Measurements from ENCODE around the gene NRL.
A peak's percentile ranks its signal among the peaks of the same experiment; 100 is the strongest.
"Not testable (repeated sequence)": the region's sequence is repeated elsewhere in the genome, so short reads cannot be mapped to it uniquely, and the experiment has no call there.

The NRL gene

GRCh38 chr14:24123424-24124417 lies 9.0 kb upstream of the NRL start:
- no peak for DNase-seq

DNA sequence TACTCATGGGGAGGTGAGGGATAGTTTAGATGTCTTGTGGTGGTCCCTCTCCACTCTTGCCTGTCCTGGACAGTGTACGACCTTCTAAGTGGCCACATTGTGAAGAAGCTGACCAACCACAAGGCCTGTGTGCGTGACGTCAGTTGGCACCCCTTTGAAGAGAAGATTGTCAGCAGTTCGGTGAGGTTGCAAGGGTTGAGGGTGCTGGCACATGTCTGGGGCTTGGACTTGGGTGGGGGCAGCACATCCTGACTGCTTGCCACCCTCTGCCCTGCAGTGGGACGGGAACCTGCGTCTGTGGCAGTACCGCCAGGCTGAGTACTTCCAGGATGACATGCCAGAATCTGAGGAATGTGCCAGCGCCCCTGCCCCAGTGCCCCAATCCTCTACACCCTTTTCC lies 8.1 kb upstream of the NRL start:
- no peak for DNase-seq

GRCh38 chr14:24122416-24122815 lies 7.7 kb upstream of the NRL start:
- DNase-seq, result no peak

DNA sequence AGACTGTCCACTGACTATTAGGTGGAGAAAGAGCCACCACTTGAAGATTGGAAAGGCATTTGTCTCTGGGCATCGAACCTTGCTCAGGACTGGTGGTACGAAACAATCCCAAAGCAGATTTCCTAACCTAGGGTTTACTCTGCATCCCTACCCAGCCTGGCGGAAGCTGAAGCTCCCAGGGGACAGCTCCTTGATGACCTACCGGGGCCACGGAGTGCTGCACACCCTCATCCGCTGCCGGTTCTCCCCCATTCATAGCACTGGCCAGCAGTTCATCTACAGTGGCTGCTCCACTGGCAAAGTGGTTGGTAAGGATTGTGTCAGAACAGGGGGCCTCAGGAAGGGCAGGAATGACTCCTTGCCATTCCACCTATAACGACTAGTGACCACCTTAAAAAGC lies 6.5 kb upstream of the NRL start:
- no peak for DNase-seq

DNA sequence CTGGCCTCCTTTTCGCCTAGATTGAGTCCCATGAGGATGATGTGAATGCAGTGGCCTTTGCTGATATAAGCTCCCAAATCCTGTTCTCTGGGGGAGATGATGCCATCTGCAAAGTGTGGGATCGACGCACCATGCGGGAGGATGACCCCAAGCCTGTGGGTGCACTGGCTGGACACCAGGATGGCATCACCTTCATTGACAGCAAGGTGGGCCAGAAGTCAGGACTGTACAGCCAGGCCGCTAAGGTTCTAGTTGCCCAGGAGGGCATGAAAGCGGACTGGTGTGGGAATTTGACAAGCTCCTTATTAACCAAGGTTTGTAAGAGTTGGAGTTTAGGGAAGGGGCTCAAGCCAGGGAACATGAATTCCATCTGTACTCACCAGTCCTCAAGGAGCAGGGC lies 4.9 kb upstream of the NRL start:
- no peak for DNase-seq

DNA sequence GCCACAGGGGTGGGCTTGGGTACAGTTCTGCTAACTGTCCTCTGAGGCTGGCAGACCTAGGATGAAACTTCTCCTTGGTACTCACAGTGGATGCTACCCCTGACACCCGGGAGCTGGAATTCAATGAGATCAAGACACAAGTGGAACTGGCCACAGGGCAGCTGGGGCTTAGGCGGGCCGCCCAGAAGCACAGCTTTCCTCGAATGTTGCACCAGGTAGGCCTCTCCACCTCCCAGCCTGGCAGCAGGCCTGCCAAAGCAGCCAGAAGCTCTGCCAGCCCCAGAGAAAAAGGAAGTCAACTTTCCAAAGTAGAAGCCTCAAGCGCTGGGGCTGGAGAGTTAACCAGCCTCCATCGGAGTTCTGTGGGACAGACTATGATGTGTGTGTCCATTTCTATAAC lies 2.4 kb upstream of the NRL start:
- no peak for DNase-seq

DNA sequence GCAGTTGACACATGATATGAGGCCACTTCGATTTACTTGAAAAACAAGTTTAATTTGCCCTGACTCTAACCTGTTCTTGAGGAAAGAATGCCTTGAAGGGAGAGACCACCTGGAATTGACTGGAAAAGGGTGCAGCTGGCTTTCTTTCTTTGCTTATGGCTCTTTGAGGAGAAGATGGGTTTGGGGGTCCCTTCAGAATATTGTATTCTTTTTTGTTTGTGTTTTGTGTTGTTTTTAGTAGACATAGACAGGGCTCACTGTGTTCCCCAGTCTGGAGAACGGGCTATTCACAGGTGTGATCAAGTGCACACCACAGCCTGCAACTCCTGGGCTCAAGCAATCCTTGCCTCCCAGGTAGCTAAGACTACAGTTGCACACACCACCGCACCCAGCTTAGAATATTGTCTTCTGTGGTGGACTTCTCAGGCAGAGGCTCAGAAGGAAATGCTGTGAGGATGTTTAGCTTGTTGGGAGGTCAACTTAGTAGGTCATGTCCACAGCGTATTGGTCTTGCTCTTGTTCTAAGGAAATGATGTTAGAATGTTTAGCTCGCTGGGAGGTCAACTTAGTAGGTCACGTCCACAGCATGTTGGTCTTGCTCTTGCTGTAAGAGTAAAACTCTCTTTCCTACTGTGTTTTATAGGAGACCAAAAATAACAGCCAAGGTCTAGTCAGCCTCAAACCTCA lies 1.5 kb upstream of the NRL start:
- DNase-seq, result no peak

DNA sequence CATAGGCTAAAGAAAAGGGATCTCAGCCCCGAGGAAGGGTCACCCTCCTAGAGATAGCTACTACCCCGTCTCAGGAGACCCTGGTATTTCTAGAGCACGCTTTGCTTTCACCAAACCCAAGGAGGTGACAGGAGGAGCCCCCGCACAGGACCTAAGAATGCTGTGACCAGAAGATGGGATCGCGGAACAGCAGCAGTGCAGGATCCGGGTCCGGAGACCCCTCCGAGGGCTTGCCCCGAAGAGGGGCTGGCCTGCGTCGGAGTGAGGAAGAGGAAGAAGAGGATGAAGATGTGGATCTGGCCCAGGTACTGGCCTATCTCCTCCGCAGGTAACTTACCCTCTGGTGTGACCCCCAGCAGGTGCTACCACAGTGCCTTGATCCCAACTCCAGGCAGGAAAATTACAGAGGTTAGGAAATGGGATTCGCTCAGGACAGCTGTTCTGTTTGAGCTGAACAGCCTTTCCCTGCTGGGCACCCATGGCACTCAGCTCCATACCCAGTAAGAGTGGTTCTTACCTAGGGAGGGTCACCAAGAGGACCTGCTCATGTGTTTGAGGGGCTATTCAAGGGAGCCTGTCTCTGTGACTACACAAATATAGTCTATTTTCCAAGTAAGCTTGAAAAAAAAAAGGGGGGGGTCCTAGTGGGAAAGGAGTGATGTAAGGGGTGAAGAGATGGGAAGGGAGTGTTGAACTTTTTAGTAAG lies 826 bp upstream of the NRL start:
- DNase-seq, result no peak

DNA sequence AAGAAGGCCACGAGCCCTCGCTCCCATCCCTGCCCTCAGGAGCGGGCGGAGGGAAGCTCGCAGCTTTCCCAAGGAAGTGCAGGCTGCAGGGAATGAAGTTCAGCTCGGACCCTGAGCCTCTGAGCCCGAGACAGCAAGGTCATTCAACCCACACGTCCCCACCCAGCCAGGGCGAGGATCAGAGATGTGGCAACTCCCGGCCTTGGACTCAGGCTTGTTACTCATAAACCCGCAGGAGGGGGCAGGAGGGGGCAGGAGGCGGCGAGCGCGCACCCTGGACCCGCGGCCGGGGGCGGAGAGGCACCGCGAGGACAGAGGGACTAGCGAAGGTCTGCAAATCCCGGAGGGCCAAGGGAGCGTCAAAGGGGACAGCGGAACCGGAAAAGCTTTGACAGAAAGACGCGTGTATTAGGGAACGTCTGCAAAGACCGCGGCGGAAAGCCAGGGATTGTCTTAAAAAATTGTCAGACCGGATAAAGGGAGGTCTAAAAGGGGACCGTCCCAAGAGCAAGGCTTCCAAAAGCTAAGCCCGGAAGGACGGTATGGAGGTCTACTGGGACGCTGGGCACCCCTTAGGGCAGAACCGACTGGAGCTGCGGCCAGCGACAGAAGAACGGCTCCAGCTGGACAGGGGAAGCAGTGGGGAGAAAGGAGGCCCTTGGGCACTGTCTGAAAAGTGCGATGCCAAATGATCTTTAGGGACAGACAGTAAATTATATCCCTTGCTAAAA lies 783 bp downstream of the NRL start:
- peak; percentile 96 for DNase-seq

GRCh38 chr14:24113379-24113800 lies 1.4 kb downstream of the NRL start:
- no peak for DNase-seq

DNA sequence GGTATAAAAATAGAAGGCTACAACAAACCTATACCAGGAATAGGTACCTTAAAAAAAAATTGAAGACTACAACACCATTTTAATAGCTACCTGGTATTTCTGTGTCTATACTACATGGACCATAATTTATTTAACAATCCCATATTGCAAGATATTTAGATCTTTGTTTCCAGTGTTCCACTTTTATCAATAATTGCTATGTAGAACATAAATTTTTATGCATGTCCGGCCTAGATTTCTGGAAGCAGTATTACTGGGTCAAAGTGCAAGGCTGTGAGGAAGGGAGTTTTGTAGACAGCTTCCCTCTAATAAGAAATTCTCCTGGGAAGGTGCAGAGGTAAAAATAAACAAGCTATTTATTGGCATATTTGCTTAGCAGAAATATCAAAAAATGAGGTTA lies 4.2 kb downstream of the NRL start:
- DNase-seq, result no peak

GRCh38 chr14:24110060-24110459 lies 4.7 kb downstream of the NRL start:
- no peak for DNase-seq

DNA sequence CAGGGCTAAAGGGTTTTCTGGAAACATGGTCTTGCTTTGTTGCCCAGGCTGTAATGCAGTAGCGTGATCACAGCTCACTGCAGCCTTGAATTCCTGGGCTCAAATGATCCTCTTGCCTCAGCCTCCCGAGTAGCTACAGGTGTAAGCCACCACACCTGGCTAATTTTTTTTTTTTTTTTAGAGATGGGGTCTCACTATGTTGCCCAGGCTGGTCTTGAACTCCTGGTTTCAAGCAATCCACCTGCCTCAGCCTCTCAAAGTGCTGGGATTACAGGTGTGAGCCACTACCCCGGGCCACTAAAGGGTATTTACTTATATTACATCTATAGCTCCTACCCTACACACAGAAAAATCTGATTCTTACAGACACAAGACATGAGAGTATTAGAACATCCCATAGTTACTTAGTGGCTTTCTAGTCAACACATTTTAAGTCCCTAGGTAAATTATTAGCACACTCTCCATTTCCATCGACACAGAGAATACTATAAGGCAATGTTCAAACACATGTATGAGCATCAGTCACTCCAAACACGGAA lies 6.3 kb downstream of the NRL start:
- no peak for DNase-seq

DNA sequence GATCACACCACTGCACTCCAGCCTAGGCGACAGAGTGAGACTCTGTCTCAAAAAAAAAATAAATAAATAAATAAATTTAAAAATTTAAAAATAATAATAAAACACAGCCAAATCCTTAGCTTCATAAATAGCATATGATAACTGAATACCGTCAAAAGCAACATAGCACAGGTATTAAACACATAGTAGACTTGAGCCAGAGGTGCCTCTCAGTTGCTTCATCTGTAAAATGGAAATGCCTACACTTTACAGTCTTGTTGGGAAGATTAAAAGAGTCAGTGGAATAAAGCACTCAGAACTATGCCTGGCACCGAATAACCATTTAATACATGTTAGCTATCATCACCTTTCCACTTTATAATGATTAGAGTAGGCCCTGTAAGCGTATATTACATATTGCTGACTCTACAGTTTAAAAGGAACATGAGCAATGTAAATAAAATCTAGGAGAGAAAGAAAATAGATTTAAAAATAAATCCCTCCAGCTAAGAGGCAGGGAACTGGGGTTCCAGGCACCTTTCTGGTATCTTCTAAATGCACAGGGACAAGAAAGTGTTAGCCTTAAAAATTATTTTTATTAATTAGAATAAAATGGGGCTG lies 8.0 kb downstream of the NRL start:
- no peak for DNase-seq

GRCh38 chr14:24105609-24106239 lies 9.0 kb downstream of the NRL start:
- not testable (repeated sequence) for DNase-seq

GRCh38 chr14:24103451-24103850 lies 11.3 kb downstream of the NRL start:
- no peak for DNase-seq

GRCh38 chr14:24102357-24103048 lies 12.2 kb downstream of the NRL start:
- DNase-seq, result no peak

DNA sequence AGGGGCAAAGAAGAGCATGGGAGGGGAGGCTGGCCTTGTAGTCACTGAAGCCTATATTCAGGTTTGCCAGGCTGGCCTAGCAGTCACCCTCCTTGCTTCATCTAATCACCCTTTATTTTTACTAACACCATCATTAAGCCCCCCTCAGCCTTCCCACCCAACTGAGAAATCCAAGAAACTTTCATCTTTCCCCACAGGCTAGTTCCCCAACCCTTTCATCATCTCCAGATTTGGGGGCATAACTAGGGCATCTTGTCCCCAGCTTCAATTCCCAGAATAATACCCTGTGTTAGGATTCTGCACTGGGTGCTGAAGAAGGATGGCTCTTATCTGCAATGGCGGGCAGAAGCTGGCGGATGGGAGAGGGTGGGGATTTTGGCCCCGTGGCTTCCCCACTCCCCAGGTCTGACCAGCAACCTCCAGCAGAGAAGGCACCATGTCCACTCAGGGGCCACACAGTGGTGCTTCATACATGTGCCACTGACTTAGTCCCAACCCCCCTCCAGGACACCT lies 13.7 kb downstream of the NRL start:
- no peak for DNase-seq

DNA sequence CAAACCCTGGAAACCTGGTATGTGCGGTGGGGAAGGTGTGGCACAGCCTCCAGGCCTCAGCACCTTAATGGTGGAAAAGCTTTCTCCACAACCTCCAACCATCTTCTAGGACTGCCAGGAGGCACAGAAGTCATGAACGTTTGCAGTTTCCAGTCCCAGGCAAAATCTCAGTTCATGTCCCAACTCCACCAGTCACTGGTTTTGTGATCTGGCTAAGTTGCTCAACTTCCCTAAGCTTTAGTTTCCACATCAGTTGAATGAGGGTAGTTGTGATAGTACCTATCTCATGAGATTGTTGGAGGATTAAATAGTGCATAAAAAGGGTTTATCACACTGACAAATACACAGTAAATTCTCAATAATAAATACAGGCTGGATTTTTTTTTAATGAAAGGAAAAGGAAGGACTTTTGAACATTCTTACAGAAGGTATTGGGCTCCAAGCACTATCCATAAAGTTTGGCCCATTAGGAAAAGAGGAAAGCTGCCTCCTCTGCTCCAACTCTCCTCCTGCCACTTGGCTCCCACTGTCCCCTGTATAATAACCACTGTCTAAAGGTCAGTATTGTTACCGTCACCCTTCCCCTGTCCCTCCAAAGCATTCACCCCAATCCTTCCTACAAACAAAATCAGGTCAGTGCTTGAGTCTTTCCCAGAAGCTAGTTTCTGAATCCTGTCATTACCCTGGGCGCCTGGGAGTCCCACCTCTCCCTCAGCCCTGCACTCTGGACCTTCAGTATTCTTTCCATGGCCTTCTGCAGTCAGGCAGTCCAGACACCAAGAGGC lies 14.4 kb downstream of the NRL start:
- peak; percentile 77 for DNase-seq
